ENCODE data around the gene ZNF33B.
"Not testable (repeated sequence)": the region's sequence is repeated elsewhere in the genome, so short reads cannot be mapped to it uniquely, and the experiment has no call there.

The ZNF33B gene

DNA sequence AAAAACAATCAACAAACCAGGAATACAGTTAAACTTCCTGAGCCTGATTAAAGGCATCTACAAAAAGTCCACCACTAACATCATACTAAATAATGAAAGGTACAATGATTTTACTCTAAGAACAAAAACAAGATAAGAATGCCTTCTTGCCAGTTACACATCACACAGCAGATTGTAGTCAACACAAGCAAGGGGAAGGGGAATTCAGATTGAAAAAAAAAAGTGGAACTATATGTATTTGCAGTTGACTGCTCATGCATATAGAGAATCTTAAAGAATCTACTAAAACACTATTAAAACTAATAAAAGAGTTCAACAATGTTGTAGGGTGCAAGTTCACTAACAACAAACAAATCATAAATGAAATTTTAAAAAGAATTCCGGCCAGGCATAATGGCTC, 28.5 kb downstream of the ZNF33B start:
- no peak for DNase-seq

DNA sequence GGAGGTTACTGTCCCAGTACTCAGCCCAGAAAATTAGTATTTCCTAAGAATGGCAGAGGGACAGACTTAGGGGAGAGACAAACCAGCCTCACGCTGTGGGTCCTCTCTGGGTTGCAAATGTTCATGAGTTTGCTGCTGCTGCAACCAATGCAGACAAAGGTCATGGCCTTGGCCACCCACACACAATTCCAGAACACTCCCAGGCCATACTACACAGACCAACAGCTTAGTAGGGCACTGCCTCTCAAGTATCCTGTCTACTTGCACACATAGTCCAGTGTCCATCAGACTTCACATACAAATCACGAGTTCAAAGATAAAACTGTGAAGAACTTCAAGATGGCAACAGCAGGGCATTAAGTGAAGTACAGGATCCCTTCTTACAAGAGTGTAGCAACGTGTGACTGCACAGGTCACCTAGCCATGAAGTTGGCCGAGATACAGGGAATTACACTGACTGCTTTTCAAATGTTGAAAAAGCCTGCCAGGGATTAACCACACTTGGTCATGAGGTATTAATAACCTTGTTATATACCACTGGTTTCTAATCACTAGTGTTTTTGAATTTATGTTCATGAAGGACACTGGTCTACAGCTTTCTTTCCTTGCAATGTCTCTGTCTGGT, 40.0 kb downstream of the ZNF33B start:
- no peak for DNase-seq

DNA sequence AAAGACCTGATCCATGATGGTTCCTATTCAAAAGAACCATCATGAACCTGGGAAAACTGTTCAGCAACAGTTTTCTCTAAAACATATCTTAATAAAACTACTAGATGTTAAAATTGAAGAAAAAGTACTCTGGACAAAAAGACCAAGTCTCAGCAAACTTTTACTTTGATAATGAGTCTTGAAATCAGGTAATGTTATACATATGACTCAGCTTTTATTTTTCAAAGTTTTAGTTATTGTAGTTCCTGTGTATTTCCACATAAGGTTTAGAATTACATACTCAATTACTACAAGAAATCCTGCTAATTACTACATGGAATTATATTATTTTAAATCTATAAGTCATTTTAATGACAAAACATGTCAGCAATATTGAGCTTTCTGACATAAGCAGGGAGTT, 42.2 kb downstream of the ZNF33B start:
- DNase-seq = no peak

DNA sequence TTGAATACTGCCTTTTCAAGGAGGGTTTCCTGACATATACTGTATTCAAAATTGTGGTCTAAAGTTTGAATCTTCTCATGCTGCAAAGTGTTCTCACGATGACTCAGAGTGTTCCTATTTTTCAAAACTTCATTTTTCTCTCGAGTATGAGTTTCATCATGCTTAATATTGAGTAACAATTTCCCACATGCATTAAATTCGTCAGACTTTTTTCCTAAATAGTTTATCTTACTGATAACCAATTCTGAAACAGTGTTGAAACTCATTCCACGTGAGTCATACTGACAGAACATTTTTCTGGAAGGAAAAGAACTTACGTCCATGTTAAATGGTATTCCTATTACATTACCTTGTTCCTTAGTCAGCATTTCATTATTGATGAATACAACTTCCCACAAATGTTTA, 44.1 kb downstream of the ZNF33B start:
- peak; percentile 8 for DNase-seq

DNA sequence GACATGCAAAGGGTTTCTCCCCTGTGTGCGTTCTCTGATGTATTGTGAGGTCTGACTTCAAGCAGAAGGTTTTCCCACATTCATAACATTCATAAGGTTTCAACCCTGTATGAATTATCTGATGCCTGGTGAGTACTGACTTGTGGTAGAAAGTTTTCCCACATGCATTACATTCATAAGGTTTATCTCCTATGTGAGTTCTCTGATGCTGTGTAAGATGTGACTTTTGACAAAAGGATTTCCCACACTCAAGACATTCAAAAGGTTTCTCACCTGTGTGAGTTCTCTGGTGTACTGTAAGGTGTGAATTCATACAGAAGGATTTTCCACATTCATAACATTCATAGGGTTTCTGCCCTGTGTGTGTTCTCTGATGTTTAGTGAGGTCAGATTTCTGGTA, 45.1 kb downstream of the ZNF33B start:
- no peak for DNase-seq

DNA sequence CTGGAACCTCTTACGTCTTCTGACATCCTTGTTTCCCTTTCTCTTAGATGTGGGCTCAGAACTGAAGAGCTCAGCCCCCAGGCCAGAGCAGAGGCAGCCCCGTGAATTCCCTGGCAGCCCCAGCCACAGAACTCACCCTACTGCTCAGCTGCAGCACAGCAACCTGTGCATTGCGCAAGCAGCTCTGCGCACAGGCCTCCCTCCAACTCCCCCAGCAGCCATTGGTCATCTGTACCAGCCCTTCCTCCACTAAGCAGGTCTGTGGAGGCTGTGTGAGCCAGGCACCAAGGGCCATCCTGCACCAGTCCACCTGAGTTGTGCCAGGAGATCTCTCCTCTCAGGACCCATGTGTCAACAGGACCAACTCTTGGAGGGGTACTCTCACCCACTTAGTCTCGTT, 54.5 kb downstream of the ZNF33B start:
- DNase-seq = no peak

DNA sequence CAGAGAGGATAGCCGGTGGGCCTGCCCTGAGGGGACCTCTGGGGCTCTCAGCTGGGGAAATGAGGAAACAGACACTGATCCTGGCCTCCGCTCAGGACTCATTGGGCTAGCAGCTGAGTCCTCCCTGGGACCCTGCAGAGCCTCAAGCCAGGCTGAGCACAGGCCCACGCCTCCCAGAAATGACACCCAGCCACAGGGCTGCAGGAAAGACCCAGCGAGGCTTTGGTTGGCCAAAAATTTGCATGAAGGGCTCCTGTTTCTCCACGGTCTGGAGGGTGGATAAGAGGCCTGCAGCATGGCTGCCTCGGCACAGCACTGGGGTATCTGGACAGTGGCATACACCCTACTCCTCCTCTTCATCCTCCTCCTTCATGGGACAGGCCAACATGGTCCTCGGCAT, 60.4 kb downstream of the ZNF33B start:
- DNase-seq = no peak

DNA sequence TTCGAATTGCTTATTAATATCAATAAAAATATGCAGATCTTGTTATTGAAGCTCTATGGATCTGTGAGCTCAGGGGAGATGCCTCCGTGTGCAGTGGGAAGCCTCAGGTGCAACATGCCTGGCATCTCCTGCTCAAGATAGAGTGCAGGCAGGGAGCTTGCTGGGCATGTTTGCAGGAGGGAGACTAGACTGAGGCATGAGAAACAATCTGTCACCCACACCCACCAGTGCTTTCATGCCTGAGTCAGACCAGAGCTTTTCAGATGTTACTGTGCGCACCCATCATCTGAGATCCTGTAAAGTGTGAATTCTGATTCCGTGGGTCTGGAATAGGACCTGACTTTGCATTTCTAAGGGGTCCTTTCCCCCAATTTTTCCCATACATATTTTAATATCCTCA, 62.0 kb downstream of the ZNF33B start:
- no peak for DNase-seq

DNA sequence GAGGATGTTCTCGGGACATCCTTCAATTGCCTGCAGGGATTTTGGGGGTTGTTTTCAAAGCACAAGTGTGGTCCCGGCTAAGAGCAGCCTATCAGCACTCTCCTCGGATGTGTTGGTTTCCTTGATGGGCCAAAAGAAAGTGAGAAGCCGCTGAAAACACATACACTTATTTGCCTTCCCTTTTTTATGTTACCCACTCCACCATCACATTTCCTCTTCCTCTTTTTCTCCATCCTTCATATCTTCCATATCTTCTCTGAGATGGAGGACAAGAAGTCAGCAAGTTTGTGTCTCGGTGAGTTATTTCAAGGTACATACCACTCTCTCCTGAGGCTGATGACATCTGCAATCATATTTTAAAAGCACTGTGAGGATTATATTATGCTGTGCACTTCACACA, 64.0 kb downstream of the ZNF33B start:
- DNase-seq = no peak

DNA sequence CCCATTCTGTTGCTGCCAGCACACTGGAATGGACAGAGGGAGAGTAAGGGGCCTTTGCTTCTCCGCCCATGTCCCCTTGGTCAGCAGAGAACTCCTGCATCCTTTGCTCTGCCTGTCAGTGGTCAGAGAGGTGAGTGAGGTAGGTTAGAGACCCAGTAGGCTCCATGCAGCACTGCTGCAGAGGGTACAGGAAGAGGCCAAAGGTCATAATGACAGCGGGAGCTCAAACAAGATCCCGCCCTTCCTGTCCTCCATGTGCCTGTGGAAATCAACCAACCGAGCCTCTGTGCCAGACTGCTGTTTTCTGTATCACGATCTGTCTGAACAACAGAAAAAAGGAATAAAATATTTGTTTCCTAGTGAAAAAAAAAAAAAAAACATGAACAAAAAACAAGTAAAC, 81.4 kb downstream of the ZNF33B start:
- no peak for DNase-seq

DNA sequence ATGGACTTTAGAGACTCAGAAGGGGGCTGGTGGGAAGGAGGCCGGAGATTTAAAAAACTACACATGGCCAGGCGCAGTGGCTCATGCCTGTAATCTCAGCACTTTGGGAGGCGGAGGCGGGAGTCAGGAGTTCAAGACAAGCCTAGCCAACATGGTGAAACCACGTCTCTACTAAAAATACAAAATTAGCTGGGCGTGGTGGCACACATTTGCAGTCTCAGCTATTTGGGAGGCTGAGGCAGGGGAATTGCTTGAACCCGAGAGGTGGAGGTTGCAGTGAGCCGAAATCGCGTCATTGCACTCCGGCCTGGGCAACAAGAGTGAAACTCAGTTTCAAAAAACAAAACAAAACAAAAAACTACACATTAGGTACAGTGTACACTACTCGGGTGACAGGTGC, 84.8 kb downstream of the ZNF33B start:
- DNase-seq = not testable (repeated sequence)

DNA sequence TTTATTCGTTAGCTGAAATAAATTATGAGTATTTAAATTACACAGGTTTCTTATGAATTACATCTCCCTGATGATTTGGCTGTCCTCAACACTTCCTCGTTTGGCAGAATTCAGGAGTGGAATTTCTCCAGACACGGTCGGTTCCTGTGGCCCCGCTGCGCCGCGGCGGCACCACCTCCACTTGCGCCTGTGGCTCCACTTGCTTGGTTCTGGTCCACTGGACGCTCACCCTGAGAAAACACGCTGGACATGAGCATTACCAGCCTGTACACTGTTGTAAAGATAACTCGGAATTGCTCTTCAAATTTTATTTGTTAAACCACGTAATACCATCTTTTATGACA, 85.3 kb downstream of the ZNF33B start:
- DNase-seq = no peak

DNA sequence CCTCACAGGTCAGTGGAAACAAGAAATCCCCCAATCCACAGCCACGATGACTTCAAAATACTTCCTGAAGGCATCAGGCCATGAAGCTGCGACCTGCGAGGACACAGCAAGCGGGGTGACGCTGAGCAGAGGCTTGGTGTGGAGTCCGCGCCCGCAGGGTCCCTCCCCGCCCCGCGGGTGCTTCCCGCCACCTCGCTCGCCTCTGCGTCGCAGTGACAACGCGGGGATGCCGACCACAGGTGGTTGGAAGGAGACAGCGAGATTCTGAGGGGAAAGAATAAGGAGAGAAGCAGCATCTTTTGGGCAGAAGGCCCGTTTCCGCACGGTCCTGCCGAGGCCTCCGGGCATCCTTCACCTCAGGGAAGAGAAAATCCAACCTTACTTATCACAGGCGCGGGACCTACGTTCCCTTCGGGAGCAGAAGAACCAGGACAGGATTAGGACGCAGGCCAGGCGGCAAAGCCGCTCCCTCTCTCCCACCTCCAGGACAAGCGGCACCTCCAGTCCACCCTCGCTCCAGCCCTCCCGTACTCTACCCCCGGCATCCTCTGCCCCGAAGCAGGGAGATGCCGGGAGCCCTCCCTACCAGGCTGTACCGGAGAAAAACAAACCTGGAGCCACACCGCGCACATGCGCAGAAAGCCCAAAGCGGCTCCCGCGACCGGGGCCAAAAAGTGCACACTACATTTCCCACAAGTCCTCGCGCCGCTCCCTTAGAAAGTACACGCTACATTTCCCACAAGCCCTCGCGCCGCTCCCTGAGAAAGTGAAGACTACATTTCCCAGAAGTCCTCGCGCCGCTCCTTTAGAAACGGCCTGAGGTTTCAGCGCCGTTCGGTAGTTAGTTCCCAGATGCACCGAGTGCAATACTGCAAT, 85.9 kb downstream of the ZNF33B start:
- peak; percentile 96 for DNase-seq

DNA sequence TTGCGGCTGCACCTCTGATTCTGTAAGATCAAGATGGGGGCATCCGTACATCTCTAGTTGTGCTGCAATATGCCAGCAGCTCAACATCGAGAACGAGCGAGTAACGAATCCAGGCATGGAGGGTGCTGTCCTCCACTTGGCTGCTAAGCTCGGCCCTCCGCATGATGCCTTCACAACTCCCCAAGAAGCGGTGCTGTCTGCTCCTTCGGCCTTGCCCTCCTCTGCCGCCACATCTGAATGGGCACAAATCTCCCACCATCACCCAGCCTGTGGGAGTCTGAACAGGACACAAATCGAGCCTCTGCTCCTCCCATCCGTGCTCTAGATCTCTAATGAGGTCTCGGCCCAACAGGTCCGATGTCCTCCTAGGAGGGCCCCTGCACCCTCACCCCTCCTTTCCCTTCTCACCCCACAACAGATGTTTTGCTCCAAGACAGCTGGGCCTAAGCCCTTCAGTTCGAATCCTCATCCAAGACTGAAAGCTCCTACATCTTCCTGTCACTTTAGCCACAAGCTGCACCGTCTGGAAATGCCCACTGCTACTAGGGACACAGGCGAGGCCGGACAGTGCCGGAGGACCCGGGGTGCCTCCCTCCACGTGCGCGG, 86.7 kb downstream of the ZNF33B start:
- no peak for DNase-seq

DNA sequence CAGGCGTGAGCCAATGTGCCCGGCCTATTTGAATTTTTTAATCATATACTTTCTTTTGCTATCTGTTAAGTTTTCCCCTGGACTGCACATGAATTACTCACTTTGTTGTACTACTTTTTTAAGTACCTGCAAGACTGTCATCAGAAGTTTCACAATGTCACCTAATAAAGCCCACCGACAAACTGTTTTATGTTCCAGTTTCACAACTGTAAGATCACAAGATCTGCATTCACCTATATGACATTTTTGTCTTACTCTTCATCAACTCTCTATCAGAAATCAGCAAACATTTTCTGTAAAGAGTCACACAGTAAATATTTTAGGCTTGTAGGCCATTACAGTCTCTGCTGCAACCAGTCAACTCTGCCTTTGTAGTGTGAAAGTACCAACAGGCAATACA, 88.5 kb downstream of the ZNF33B start:
- DNase-seq = no peak

DNA sequence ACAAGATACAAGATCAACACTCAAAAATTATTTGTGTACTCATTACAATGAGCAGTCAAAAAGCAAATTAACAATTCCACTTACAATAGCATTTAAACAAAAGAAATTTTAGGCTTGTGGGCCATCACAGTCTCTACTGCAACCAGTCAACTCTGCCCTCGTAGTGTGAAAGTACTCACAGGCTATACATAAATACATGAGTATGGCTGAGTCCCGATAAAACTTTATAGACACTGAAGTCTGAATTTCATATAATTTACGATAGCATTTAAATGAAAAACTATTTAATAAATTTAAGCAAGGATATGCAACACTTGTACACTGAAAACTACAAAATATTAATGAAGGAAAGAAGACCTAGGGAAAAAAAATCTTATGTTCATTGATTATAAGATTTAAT, 90.1 kb downstream of the ZNF33B start:
- DNase-seq = no peak

DNA sequence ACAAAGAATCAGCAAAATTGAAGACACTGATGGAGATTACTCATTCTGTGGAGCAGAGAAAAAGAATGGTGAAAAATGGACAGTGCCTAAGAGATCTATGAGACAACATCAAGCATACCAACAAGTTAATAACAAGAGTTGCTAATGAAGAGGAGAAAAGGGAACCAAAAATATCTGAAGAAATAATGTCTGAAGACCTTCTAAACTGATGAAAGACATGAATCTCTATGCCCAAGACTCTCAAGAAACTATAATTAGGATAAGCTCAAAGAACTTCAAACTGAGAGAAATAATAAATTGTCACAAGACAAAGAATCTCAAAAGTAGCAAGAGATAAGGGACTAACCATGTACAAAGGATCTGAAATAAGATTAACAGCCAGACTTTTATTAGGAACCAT, 93.4 kb downstream of the ZNF33B start:
- DNase-seq = no peak

DNA sequence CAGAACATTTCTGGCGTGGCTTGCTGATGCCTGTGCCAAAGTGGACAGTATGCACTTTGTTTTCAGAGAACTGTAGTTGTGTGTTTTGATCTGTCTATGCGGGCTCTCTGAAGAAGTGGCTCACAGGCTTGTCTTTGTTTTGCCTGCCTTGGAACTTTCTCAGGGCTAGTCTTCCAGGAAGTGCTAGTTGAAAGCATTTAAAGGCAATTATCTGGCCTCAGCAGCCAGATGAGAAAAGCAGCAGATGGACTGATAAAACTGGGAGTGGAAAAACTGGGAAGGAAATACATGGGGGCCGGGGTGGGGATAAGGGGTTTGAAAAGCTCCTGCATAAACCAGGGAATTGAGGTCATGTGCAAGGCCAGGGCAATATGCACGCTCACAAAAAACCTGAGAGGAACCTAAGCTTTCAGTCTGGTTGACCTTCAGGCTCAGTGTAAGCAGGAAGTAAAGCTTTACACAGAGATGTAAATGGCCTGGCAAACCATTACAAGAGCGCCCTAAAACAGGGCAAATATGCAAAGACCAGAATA, 94.5 kb downstream of the ZNF33B start:
- no peak for DNase-seq

All from fibroblast of skin of abdomen (primary cell).